GM21367 (cell line): ENCODE results near the gene BPIFB2.
"Not testable (repeated sequence)": the region's sequence is repeated elsewhere in the genome, so short reads cannot be mapped to it uniquely, and the experiment has no call there.

ENCODE experiments used
- ATAC-seq: cut with Tn5 transposase; IDR thresholded peaks from one replicate; pipeline ENCODE4 v1.9.1; 2021; ENCODE audit not compliant: unreplicated experiment

Gene BPIFB2

DNA sequence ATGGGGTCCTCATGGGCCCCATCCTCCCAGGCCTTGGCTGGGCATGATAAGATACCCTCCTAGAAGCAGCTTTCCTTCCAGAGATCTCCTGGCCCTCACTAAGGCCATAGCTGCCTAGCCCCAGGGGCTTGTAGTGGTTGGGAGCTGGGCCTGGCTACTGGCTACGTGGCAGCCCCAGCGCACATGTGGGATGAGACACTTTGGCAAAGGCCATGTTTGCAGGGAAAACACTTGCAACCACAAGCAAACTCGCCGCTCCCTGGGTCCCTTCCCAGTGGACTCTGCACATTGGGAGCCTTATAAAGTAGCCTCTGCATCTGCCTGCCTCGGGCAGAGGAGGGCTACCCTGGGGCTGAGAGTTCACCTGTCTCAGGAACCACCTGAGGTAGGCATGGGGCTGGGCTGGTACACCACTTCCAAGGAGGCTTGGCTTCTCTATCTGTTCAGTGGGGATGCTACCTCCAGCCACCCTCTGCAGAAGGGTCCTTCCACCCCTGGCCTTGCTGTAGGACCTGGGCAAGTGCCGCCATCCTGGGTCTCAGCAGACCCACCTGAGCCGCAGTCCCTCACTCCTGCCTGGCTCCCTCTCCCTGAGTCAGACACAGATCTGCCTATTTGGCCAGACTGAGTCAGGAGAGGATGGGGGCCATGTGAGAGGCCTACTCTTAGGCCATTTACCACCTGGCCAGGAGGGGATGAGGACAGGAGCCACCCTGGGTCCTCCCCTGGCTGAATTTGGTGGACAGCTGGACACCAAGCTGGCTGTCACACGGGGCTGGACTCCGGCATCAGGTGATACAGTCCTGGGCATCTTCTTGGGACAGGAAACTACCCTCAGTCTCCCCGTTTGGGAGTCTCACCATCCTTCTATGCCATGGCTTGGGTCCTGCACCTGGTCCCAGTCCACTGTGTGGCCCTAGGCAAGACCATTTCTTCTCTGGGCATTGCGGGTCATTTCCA, at the start of gene BPIFB2:
TSS of gene BPIFB2 (plus strand) at position 329 of the 960 bp plus-strand sequence. CDS start 871 bp downstream, outside the sequence.
- ATAC-seq: no peak

DNA sequence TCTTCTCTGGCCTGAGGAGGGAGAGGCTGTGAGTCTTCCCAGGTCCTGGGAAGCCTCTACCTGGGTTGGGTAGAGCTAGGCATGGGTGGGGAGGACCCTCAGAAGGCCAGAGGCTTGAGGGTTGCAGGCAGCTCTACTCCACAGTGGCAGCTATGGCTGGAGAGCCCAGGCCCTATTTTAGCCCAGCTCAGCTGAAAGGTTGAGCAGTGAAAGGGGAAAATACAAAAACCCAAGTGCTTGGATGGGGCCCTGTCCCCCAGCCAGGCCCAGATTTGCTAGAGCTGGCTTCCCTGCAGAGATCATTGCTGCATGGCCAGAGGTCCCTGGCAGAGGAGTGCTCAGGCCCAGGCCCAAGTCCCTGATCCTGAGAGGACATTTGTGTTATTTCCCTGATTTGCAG, 48.9 kb upstream of the BPIFB2 start:
- no peak for ATAC-seq

GRCh38 chr20:32959351-32960221, 47.9 kb upstream of the BPIFB2 start:
- no peak for ATAC-seq

- no peak for ATAC-seq
Observed at GRCh38 chr20:32960222-32960518, 47.3 kb upstream of the BPIFB2 start.

DNA sequence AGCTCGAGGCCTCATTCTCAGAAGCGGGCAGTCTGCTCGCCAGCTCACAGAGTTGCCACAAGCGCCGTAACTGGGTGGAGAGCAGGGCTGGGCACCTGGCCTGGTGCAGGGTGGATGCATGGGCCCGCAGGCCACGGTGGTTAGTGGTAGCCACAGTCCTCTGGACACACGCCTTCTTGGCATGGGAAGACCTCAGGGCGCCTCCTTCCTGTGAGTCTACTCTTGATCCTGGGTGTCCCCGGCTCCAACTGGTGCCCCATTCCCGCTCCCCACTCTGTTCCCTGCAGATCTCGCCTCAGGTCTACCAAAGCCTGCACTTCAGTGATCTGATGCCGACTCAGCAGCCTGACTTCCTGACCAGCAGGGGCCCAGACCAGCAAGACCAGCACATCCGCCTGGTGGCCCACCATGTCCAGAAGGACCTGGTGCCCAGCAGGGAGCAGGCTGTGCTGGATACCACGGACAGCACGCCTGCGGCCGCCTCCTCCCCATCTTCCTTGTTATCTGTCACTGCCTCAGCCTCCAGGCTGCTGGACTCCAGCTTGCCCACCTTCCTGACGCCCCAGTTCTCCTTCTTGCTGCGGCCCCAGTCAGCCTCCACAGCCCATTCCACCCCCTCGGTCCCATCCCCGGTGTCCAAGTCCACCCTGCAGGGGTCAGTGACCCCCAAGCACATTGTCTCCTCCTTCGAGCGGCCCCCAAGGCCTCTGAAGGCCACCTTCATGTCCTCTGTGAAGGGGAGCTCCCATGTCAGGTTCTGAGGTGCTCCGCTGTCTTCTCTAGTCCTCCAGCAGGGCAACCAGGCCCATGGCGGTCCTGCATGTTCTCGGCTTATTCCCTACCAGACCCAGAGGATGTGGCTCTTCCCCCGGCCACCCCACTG, 46.4 kb upstream of the BPIFB2 start:
- ATAC-seq: no peak

- ATAC-seq: no peak
Observed at GRCh38 chr20:32962053-32962452, 45.5 kb upstream of the BPIFB2 start.

- not testable (repeated sequence) for ATAC-seq
Observed at GRCh38 chr20:32962646-32963045, 44.9 kb upstream of the BPIFB2 start.

- ATAC-seq: no peak
Observed at GRCh38 chr20:32963176-32963575, 44.3 kb upstream of the BPIFB2 start.

DNA sequence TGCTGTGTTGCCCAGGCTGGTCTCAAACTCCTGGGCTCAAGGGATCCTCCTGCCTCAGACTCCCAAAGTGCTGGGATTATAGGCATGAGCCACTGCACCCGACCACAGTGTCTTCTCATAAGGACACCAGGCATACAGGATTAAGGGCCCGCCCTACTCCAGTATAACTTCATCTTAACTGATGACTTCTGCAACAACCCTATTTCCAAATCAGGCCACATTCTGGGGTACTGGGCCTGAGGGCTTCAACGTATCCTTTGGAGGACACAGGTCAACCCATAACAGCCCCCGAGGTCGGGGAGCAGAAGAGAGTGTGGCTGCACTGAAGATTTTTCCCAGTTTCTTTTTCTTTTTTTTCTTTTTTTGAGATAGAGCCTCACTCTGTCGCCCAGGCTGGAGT, 42.9 kb upstream of the BPIFB2 start:
- no peak for ATAC-seq

GRCh38 chr20:32965115-32965514, 42.4 kb upstream of the BPIFB2 start:
- ATAC-seq: no peak

DNA sequence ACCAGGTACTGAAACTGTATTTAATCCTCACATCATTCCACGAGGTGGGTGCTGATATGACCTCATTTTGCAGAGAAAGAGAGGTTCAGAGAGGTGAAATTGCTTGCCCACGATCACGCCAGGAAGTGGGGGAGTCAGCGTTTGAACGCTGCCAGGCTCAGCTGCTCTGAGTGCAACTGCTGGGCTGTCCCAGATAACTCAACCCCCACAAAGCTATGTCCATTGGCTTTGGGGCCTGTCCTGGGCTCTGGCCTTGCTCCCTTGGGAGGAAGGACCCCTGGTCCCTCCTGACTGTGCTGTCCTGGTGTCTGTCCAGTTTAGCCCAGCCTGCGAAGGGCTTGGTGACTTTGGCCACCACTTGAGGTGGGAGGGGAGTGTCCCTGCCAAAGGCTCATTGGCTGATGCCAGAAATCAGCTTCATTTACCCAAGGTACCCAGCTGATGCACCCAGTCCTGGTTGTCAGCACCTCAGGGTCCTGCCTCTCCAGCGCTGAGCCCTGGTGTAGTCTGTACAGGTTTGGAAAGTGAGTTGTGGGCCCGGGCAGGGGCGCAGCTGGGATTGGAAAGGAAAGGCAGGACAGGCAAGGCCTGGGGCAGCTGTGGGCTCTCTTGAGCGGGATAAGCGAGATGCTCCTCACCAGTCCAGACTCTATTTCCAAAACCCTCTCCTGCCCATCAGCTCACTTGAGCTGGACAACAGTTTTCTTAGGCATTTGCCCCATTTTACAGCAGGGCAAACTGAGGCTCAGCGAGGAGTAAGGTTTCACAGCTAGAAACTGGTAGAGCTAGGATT, 41.7 kb upstream of the BPIFB2 start:
- ATAC-seq: no peak

DNA sequence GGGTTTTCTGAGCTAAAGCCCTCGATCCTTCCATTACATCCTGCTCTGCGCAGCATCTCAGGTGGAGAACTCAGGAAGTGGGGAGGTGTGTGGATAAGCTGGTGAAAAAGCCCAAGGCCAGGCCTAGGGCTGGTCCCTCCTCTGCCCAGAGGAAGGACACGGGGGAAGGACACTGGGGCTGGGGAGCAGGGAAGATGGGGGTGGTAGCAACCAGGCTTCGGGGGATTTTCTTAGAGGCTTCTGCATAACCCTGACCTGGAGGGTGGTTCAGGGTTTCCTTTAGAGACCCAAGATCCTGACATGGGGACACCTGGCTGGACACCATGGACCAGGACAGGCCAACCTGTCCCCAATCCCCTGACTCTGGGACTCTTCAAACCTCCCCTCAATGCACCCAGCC, 41.1 kb upstream of the BPIFB2 start:
- no peak for ATAC-seq

DNA sequence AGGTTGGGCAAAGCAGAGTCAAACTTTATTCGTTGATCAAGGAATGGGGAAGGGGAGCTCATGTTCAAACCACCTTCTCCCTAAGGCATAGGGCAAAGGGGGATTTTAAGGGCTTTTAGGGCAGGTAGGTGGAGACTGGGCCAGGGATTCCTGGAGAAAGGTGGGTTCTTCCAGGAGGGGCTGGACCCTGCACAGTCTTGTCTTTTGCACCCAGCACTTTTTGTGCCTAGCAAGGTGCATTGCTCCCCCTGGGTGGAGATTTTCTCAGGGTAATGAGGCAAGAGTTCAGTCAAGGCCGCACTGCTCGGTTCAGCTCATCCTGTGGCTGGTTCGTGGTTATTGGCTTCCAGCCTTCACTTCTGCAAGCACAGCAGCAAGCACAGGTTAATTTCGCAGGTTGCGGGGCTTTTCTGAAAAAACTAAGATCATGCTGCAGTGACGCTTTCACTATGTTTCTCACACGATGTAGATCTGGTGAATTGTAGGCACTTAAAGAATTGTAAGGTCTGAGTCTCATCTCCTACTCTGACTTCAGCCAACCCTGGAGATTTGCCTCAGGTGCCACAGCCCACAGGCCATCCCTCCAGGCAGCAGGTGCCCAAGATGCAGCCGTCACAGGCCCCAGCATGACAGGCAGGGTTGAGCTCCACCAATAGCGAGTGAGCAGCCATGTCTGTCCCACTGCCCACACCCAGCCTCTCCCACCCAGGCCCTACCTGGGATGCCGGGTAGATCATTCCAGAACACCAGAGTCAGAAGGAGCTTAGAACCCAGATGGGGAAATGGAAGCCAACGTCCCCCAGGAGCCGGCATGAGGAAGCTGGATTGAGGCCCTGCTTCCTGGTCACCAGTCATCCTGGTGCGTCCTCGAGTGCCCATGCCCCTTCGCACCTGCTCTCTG, 40.4 kb upstream of the BPIFB2 start:
- no peak for ATAC-seq

GRCh38 chr20:32967961-32968457, 39.5 kb upstream of the BPIFB2 start:
- ATAC-seq: no peak

GRCh38 chr20:32968478-32969241, 38.8 kb upstream of the BPIFB2 start:
- no peak for ATAC-seq

- ATAC-seq: no peak
Observed at GRCh38 chr20:32969356-32970114, 38.0 kb upstream of the BPIFB2 start.
